HUES64 (cell line): ENCODE data around the gene MPZL1.

Experiments
- H3K27ac ChIP-seq: 2 replicates; pipeline ENCODE4 v1.7.0; 2013; ENCODE audit warnings: low read depth, low read length, inconsistent platforms
- H3K27me3 ChIP-seq: 2 replicates; pipeline ENCODE4 v1.6.1; 2013; ENCODE audit warnings: mild to moderate bottlenecking, low read length; ENCODE audit not compliant: insufficient read depth
- H3K36me3 ChIP-seq: 2 replicates; pipeline ENCODE4 v1.6.1; 2013; ENCODE audit warnings: mild to moderate bottlenecking, low read length; ENCODE audit not compliant: insufficient read depth
- H3K4me1 ChIP-seq: 2 replicates; pipeline ENCODE4 v1.6.1; 2013; ENCODE audit warnings: mild to moderate bottlenecking, low read length, moderate library complexity; ENCODE audit not compliant: insufficient read depth
- H3K4me3 ChIP-seq: 2 replicates; pipeline ENCODE4 v1.5.1; 2013; ENCODE audit warnings: mild to moderate bottlenecking, low read length, moderate library complexity
- H3K9ac ChIP-seq: 2 replicates; pipeline ENCODE4 v1.6.1; 2013; ENCODE audit warnings: mild to moderate bottlenecking, low read depth, low read length
- H3K9me3 ChIP-seq: 2 replicates; pipeline ENCODE4 v1.6.1; 2013; ENCODE audit warnings: low read depth, low read length; ENCODE audit not compliant: insufficient read depth
- WGBS: fragments of 150-250, 120-280 bp; methylation state at CpG from one replicate; pipeline ENCODE4 v1.1.7; 2013; ENCODE audit warnings: missing lambda C conversion rate; 5-methylcytosine and 5-hydroxymethylcytosine counted together

The MPZL1 gene

DNA sequence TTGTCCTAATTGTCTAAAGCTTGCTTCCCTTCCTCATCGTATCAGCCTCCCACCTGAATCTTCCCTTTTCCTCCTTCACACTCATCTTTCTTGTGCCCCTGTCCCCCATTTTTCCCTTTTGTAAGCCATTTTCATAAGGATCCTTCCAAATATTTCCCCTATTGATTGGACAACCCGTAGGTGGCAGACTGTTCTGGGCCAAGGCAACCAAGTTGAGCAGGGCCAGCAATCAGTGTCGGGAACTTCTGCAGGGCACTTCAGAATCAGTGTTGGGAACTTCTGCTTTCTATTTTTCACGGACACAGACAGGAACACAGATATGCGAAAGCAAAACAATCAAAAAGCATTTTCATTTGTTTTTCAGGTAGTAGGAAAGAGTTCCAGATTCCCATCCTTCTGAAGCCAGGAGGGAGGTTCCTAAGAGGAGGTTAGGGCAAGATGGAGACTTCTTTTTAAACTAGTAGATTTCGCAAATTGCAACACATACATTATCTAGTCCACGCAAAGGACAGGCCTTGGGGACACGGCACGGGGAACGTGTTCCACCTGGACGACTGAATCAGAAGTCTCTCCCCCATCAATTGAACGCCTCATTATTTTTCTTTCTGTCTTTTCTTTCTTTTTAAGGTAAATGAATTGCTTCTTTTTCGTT is 691 bp upstream of the MPZL1 start:
- Histone ChIP-seq H3K36me3 (no peaks in the 10 kb centered on the region), H3K27me3 (no peaks in the 10 kb centered on the region), H3K27ac (no peak overlapping the region), H3K9ac (peak overlapping the region; percentile 60), H3K9me3 (no peaks in the 10 kb centered on the region), H3K4me1 (peaks cover 33% of the 10 kb centered on the region), H3K4me3 (peak overlapping the region; percentile 88)
- WGBS = 38% methylated on average over 12 of the region's 13 CpGs

DNA sequence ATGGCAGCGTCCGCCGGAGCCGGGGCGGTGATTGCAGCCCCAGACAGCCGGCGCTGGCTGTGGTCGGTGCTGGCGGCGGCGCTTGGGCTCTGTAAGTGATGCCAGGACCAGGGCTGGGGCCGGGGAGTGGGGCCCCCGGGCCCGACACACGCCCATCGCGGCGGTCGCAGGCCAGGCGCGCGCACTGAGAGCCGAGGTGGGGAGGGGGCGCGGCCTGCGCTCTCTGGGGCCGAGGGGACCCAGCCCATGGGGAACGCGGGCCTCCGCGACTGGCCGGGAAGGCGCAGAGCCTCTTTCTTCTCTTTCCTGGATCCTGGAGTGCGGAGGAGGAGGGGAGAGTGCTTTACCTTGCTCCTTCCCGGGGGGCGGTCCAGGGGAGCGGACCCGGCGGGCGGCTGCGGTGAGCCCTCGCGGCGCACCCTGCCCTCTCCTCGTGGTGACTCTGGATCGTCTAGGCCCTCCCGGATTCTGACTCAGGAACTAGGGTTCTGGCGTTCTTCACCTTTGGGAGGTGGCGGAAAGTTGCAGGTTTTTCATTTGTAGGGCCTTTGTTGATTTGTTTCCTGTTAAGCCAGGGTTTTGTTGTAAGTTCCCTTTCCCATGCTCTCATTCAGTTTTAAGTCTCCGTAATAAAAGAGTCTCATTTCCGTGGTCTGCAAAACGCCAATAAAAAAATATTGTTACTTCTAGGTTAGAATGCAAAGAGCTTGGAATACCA is 529 bp downstream of the MPZL1 start:
- H3K27me3 ChIP-seq = no peaks in the 10 kb centered on the region
- peaks cover 45% of the 10 kb centered on the region for H3K4me1 ChIP-seq
- H3K4me3 ChIP-seq = peak overlapping the region; percentile 88
- H3K27ac ChIP-seq = peak overlapping the region; percentile 61
- under 1% methylated on average over 50 of the region's 52 CpGs for WGBS
- peak overlapping the region; percentile 79 for H3K9ac ChIP-seq
- no peaks in the 10 kb centered on the region for H3K9me3 ChIP-seq
- H3K36me3 ChIP-seq = no peaks in the 10 kb centered on the region

DNA sequence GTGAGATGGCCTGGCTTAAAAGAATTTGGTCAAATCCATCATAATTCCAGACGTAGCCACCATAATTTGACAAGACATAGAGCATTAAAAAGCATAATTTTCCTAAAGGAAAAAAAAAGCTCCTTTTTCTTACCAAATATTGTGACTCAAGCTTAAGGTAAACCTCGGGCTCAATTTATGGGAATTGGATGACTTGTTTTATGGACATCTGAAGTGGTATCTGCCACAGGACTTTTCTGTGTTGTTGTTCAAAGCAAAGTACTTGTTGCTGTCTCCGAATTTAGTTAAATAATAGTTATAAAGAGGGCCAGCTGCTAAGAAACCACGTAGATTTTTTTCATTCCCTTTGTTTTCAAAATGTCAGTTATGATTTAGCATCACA is 1.1 kb downstream of the MPZL1 start:
- Histone ChIP-seq H3K36me3 (no peaks in the 10 kb centered on the region), H3K4me3 (peak overlapping the region; percentile 88), H3K27ac (no peak overlapping the region), H3K27me3 (no peaks in the 10 kb centered on the region), H3K4me1 (peaks cover 47% of the 10 kb centered on the region), H3K9me3 (no peaks in the 10 kb centered on the region), H3K9ac (peak overlapping the region; percentile 79)
- 28% methylated on average over 4 of the region's 4 CpGs for WGBS

DNA sequence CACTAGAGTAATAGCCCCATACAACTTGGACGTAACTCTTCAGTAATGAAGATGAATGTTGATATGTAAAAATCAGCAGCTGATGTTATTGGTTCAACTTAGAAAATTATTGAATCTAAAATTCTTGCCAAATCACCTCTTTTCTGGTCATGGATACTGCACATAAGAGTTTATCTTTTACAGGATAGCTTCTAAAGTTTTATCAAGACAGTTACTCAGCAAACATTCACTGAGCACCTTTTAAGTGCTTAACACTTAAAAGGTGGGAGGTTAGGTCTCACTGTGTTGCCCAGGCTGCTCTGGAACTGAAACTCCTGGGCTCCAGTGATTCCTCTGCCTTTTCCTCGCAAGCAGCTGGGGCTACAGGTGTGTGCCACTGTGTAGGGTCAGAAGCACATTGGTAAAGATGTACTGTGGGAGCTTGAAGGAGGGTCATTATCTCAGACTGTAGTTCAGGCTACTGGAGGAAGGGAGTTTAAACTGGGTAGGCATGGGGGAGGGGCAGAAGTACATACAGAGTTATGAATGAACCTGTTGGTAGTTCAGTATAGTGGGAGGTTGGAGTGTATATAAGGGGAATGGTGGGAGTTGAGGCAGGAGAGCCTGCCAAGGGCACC is 2.0 kb downstream of the MPZL1 start:
- Histone ChIP-seq H3K27ac (no peak overlapping the region), H3K27me3 (no peaks in the 10 kb centered on the region), H3K9ac (0 out of 2 replicates have a peak overlapping the region, but pooled peaks have one; percentile 10), H3K36me3 (no peaks in the 10 kb centered on the region), H3K4me1 (peaks cover 45% of the 10 kb centered on the region), H3K4me3 (peak overlapping the region; percentile 88), H3K9me3 (no peaks in the 10 kb centered on the region)
- WGBS = 91% methylated on average over 2 of the region's 2 CpGs

DNA sequence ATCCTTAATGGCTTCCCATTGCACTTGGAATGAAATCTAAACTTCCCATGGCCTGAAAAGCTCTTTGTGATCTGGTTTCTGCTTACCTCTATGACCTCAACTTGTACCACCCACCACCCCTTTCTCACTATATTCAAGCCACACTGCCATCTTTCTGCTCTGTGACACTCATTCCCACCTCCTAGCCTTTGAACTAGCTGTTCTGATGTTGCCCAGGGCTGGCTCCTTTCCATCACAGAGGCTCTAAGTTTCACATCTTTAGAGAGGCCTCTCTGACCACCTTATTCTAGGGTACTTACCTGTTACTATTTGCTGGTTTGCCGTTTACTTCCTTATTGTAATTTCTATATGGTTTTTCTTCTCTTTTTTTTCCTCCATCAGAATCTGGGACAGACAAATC is 4.2 kb downstream of the MPZL1 start:
- Histone ChIP-seq H3K36me3 (peaks cover 7% of the 10 kb centered on the region; the same call in 1 of the 2 replicates), H3K4me3 (no peak overlapping the region), H3K27ac (no peak overlapping the region), H3K27me3 (no peaks in the 10 kb centered on the region), H3K9ac (no peak overlapping the region), H3K4me1 (peaks cover 36% of the 10 kb centered on the region), H3K9me3 (no peaks in the 10 kb centered on the region)
- WGBS = 80% methylated on average over 1 of the region's 1 CpG

DNA sequence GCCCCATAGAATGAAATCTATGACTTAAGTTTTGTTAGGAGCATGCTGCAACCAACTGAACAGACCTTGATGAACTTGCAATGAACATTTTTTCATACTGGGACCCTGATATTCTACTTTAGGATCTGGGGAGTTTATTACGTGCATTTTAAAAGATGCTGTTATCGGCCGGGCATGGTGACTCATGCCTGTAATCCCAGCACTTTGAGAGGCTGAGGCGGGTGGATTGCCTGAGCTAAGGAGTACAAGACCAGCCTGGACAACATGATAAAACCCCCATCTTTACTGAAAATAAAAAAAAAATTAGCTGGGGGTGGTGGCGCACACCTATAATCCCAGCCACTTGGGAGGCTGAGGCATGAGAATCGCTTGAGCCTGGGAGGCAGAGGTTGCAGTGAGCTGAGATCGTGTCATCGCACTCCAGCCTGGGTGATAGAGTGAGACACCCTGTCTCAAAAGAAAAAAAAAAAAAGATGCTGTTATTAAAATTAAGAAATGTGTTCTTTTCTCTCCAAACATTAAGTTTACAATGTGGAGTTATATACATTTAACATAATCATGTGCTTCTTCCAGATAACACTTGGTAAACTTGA is 7.1 kb downstream of the MPZL1 start:
- Histone ChIP-seq H3K4me3 (no peak overlapping the region), H3K9me3 (no peaks in the 10 kb centered on the region), H3K27me3 (no peaks in the 10 kb centered on the region), H3K27ac (no peak overlapping the region), H3K4me1 (peaks cover 19% of the 10 kb centered on the region), H3K36me3 (peaks cover 7% of the 10 kb centered on the region; the same call in 1 of the 2 replicates), H3K9ac (no peak overlapping the region)
- WGBS = 90% methylated on average over 8 of the region's 8 CpGs

DNA sequence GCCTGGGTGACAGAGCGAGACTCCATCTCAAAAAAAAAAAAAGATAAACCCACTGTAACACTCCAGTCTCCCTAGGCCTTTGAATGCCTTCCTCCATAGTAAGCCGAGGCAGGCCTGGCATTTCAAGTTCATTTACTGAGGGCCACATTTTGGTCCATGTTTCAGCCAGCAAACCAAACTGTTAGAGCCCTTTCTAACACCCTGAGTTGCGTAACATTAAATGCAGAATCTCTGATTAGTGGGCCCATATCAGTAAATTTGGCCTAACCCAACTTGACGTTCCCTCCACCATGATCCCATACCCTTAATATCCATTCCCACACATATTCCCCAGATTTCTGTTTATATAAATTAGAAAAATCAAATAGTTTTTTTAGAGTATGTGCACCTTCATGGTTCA is 12.4 kb downstream of the MPZL1 start:
- Histone ChIP-seq H3K27ac (no peak overlapping the region), H3K4me3 (no peak overlapping the region), H3K4me1 (peaks cover 4% of the 10 kb centered on the region; the same call in 1 of the 2 replicates), H3K27me3 (no peaks in the 10 kb centered on the region), H3K9ac (no peak overlapping the region), H3K36me3 (peaks cover 13% of the 10 kb centered on the region; the same call in 1 of the 2 replicates), H3K9me3 (no peaks in the 10 kb centered on the region)
- WGBS = 93% methylated on average over 4 of the region's 4 CpGs

DNA sequence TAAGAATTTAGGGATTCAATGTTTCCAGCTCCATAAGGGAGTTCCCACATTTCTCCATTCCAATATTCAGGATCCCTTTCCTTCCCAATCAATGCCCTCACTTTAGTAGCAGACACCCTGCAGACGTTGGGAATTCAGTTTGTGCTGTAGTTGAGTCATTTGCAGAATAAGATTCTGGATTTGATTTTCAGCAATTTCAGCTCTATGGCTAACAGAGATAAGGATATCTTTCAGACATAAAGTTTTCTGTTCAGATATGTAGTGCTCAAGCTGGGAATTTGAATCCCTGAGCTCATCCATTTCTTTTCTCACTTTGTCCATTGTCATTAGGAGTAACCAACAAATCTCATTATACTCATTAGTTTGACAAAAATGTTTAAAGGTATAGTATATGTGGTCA is 13.1 kb downstream of the MPZL1 start:
- Histone ChIP-seq H3K27me3 (no peaks in the 10 kb centered on the region), H3K9ac (no peak overlapping the region), H3K27ac (no peak overlapping the region), H3K4me3 (no peak overlapping the region), H3K36me3 (peaks cover 13% of the 10 kb centered on the region; the same call in 1 of the 2 replicates), H3K9me3 (no peaks in the 10 kb centered on the region), H3K4me1 (peaks cover 4% of the 10 kb centered on the region; the same call in 1 of the 2 replicates)
- 100% methylated on average over 1 of the region's 1 CpG for WGBS

DNA sequence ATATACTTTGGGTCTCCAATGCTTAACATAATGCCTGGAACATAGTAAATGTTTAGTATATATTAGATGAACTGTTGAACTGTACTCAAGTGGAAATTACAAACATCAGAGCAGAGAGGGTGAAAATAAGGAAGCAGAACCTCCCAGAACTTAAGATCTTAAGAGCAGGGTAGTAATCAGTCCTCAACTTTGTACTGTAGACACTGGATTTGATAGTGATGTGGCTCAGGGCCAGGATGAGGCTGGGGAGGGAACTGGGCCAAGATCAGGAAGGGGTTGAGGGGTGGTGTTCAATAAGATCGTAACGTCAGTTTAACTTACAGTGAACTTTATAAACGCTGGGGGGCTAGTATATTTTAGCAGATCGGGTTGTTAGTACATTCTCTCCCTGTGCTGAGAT is 15.4 kb downstream of the MPZL1 start:
- Histone ChIP-seq H3K27me3 (no peaks in the 10 kb centered on the region), H3K4me3 (no peak overlapping the region), H3K9me3 (no peaks in the 10 kb centered on the region), H3K36me3 (peaks cover 5% of the 10 kb centered on the region; the same call in 1 of the 2 replicates), H3K4me1 (peaks cover 4% of the 10 kb centered on the region; the same call in 1 of the 2 replicates), H3K27ac (no peak overlapping the region), H3K9ac (no peak overlapping the region)
- 95% methylated on average over 4 of the region's 4 CpGs for WGBS

DNA sequence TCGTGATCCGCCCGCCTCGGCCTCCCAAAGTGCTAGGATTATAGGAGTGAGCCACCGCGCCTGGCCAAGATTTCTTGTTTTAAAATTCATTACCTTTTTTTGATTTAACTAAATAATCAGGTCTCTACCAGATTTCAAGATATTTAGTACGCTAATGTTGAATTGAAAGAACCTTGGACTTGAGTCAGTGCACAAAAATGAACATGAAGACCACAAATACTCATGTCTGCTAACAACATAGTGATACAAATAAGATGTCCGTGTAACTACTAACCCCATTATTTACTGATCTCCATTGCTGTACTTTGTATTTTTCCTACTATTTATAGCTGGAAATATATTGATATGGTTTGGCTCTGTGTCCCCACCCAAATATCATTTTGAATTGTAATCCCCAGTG is 16.4 kb downstream of the MPZL1 start:
- no peak overlapping the region for H3K9ac ChIP-seq
- peaks cover 7% of the 10 kb centered on the region for H3K4me1 ChIP-seq
- H3K4me3 ChIP-seq = no peak overlapping the region
- 98% methylated on average over 8 of the region's 8 CpGs for WGBS
- no peaks in the 10 kb centered on the region for H3K9me3 ChIP-seq
- H3K36me3 ChIP-seq = peaks cover 5% of the 10 kb centered on the region; the same call in 1 of the 2 replicates
- no peak overlapping the region for H3K27ac ChIP-seq
- H3K27me3 ChIP-seq = no peaks in the 10 kb centered on the region

DNA sequence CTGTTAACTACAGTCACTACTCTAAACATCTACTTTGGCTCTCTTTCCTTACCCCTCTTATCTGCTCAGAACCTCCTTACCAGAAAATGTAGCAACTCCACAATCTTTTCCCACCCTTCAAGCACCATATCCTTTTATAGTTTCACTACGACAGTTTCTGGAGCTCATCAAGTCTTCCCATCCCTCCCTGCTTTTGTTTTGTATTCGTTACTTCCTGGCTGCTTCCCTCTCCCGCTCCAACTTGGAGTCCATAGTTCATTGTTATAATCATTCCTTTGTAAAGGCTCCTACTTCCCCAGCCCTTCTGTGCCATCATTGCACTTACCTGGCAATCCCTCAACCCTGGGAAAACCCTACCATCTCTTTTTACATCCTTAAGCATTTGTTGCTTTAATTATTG is 18.0 kb downstream of the MPZL1 start:
- H3K9me3 ChIP-seq = no peaks in the 10 kb centered on the region

More for the DNA sequence above, 18.0 kb downstream of the MPZL1 start:
- WGBS = 83% methylated on average over 3 of the region's 3 CpGs
- peaks cover 5% of the 10 kb centered on the region; the same call in 1 of the 2 replicates for H3K36me3 ChIP-seq
- H3K27ac ChIP-seq = no peak overlapping the region
- H3K4me1 ChIP-seq = peaks cover 9% of the 10 kb centered on the region
- H3K27me3 ChIP-seq = no peaks in the 10 kb centered on the region
- no peak overlapping the region for H3K4me3 ChIP-seq
- H3K9ac ChIP-seq = no peak overlapping the region
